Lower leg skin (tissue), 3 donors: Measurements from ENCODE around the gene SLC25A26.

Experiments
- CTCF ChIP-seq, 3 donors: fragments of 450-650 bp; IDR thresholded peaks; one replicate each; pipeline ENCODE4 v1.5.1; 2016; ENCODE audit warnings: antibody characterized with exemption in 3 of 3, mild to moderate bottlenecking in 3 of 3, moderate library complexity in 2 of 3
- POLR2A ChIP-seq, 2 donors: fragments of 450-650 bp; IDR thresholded peaks; one replicate each; pipeline ENCODE4 v1.6.1; 2016 to 2017; ENCODE audit warnings: antibody characterized with exemption in 2 of 2, mild to moderate bottlenecking in 1 of 2, moderate library complexity in 1 of 2

GRCh38 chr3:66227915-66228314 is 7.1 kb downstream of the SLC25A26 start:
- no peak for TF ChIP-seq CTCF (IDR thresholded peaks at IDR 0.05)
- TF ChIP-seq POLR2A (IDR thresholded peaks at IDR 0.05), result no peak
